Trophoblast cell (in vitro differentiated cells and primary cell): Measurements from ENCODE around the gene PPP2R2C.

Source experiments
- DNase-seq, 2 donors: peaks; one replicate each; pipeline ENCODE4 v3.0.0-alpha.2; 2016
- H2AFZ ChIP-seq: 2 replicates; pipeline ENCODE4 v1.6.1; 2013; ENCODE audit warnings: low read length, moderate library complexity, mild to moderate bottlenecking; ENCODE audit not compliant: insufficient read depth, poor library complexity
- H2AK5ac ChIP-seq: 2 replicates; pipeline ENCODE4 v1.6.1; 2013; ENCODE audit warnings: mild to moderate bottlenecking, low read length
- H2BK120ac ChIP-seq: 2 replicates; pipeline ENCODE4 v1.6.1; 2013; ENCODE audit warnings: low read length, mild to moderate bottlenecking, moderate library complexity; ENCODE audit not compliant: insufficient read depth, poor library complexity
- H2BK12ac ChIP-seq: 2 replicates; pipeline ENCODE4 v1.6.1; 2013; ENCODE audit warnings: mild to moderate bottlenecking, low read length, moderate library complexity
- H2BK5ac ChIP-seq: 2 replicates; pipeline ENCODE4 v1.6.1; 2013; ENCODE audit warnings: low read length, low read depth, moderate library complexity, mild to moderate bottlenecking; ENCODE audit not compliant: poor library complexity
- H3K14ac ChIP-seq: 2 replicates; pipeline ENCODE4 v1.6.1; 2013; ENCODE audit warnings: mild to moderate bottlenecking, low read length
- H3K18ac ChIP-seq: 2 replicates; pipeline ENCODE4 v1.6.1; 2013; ENCODE audit warnings: mild to moderate bottlenecking, low read length
- H3K23ac ChIP-seq: 2 replicates; pipeline ENCODE4 v1.6.1; 2013; ENCODE audit warnings: low read length
- H3K27ac ChIP-seq: 2 replicates; pipeline ENCODE4 v1.5.1; 2013; ENCODE audit warnings: low read depth, mild to moderate bottlenecking, inconsistent platforms, low read length, moderate library complexity
- H3K27me3 ChIP-seq: 2 replicates; pipeline ENCODE4 v1.6.1; 2013; ENCODE audit warnings: inconsistent platforms, mild to moderate bottlenecking, low read length, moderate library complexity; ENCODE audit not compliant: insufficient read depth
- H3K36me3 ChIP-seq, 2 experiments: 1 replicate in 1 of 2; 2 replicates in 1 of 2; pipeline ENCODE4 v1.6.1; 2013; ENCODE audit warnings: low read length in 2 of 2, mild to moderate bottlenecking in 2 of 2, moderate library complexity in 1 of 2; ENCODE audit not compliant: insufficient read depth in 2 of 2, control insufficient read depth in 1 of 2
- H3K4ac ChIP-seq: 2 replicates; pipeline ENCODE4 v1.6.1; 2013; ENCODE audit warnings: low read depth, mild to moderate bottlenecking, low read length, moderate library complexity
- H3K4me1 ChIP-seq, 2 experiments: 1 replicate in 1 of 2; 2 replicates in 1 of 2; pipeline ENCODE4 v1.6.1; 2013; ENCODE audit warnings: low read length in 2 of 2, mild to moderate bottlenecking in 2 of 2, moderate library complexity in 1 of 2; ENCODE audit not compliant: insufficient read depth in 2 of 2, control insufficient read depth in 1 of 2
- H3K4me2 ChIP-seq: 2 replicates; pipeline ENCODE4 v1.6.1; 2013; ENCODE audit warnings: inconsistent platforms, mild to moderate bottlenecking, low read length, moderate library complexity
- H3K4me3 ChIP-seq: 2 replicates; pipeline ENCODE4 v1.5.1; 2013; ENCODE audit warnings: mild to moderate bottlenecking, low read depth, low read length, inconsistent platforms
- H3K79me1 ChIP-seq: one replicate; pipeline ENCODE4 v1.6.1; 2013; ENCODE audit warnings: low read length
- H3K79me2 ChIP-seq: 2 replicates; pipeline ENCODE4 v1.6.1; 2013; ENCODE audit warnings: low read length, mild to moderate bottlenecking; ENCODE audit not compliant: control insufficient read depth, insufficient read depth, poor library complexity
- H3K9ac ChIP-seq: 2 replicates; pipeline ENCODE4 v1.6.1; 2013; ENCODE audit warnings: mild to moderate bottlenecking, low read length
- H3K9me3 ChIP-seq: 2 replicates; pipeline ENCODE4 v1.6.1; 2013; ENCODE audit warnings: low read depth, mild to moderate bottlenecking, control low read depth, inconsistent platforms, low read length; ENCODE audit not compliant: insufficient read depth
- H4K12ac ChIP-seq: 2 replicates; pipeline ENCODE4 v1.6.1; 2013; ENCODE audit warnings: low read depth, mild to moderate bottlenecking, low read length, moderate library complexity
- H4K8ac ChIP-seq: 2 replicates; pipeline ENCODE4 v1.6.1; 2013; ENCODE audit warnings: low read depth, mild to moderate bottlenecking, low read length, moderate library complexity
- H4K91ac ChIP-seq: one replicate; pipeline ENCODE4 v1.6.1; 2013; ENCODE audit warnings: low read depth, mild to moderate bottlenecking, low read length, moderate library complexity
- WGBS: extraction: QIAGEN DNeasy Blood & Tissue Kit; methylation state at CpG from one replicate; pipeline ENCODE4 v1.1.7; 2013; ENCODE audit warnings: missing lambda C conversion rate; ENCODE audit not compliant: insufficient read length, insufficient coverage; ENCODE audit errors: extremely low coverage; 5-methylcytosine and 5-hydroxymethylcytosine counted together

The PPP2R2C gene

GRCh38 chr4:6364146-6364545 lies 108.3 kb downstream of the PPP2R2C start:
- H3K18ac ChIP-seq: no peak overlapping the region
- H3K14ac ChIP-seq: no peak overlapping the region
- H3K9me3 ChIP-seq: peaks cover 6% of the 10 kb centered on the region
- H3K23ac ChIP-seq: no peak overlapping the region
- no peak overlapping the region for H4K91ac ChIP-seq
- H4K8ac ChIP-seq: no peak overlapping the region
- no peak overlapping the region for H4K12ac ChIP-seq
- H2AFZ ChIP-seq: no peak overlapping the region
- H3K4me1 ChIP-seq: no peaks in the 10 kb centered on the region
- no peak overlapping the region for H2BK12ac ChIP-seq
- H3K79me2 ChIP-seq: no peaks in the 10 kb centered on the region
- H3K4me3 ChIP-seq: no peak overlapping the region
- no peaks in the 10 kb centered on the region for H3K27me3 ChIP-seq
- no peak overlapping the region for H2AK5ac ChIP-seq
- no peak overlapping the region for H2BK120ac ChIP-seq
- no peak overlapping the region for H3K4ac ChIP-seq
- no peak overlapping the region for H3K9ac ChIP-seq
- no peak overlapping the region for H2BK5ac ChIP-seq
- DNase-seq: no peak
- no peak overlapping the region for H3K4me2 ChIP-seq
- no peaks in the 10 kb centered on the region for H3K79me1 ChIP-seq
- no CpG with 5 or more reads among the region's 6 CpGs for WGBS
- no peak overlapping the region for H3K27ac ChIP-seq
- no peaks in the 10 kb centered on the region for H3K36me3 ChIP-seq

- no peak overlapping the region for H4K91ac ChIP-seq
- no CpG with 5 or more reads among the region's 8 CpGs for WGBS
- H2AK5ac ChIP-seq: no peak overlapping the region
- no peak overlapping the region for H4K12ac ChIP-seq
- no peak overlapping the region for H3K4me2 ChIP-seq
- H2BK12ac ChIP-seq: no peak overlapping the region
- H3K9ac ChIP-seq: no peak overlapping the region
- no peaks in the 10 kb centered on the region for H3K36me3 ChIP-seq
- H3K14ac ChIP-seq: no peak overlapping the region
- H3K4me1 ChIP-seq: no peaks in the 10 kb centered on the region
- H3K4me3 ChIP-seq: no peak overlapping the region
- no peak overlapping the region for H3K27ac ChIP-seq
- H3K79me2 ChIP-seq: no peaks in the 10 kb centered on the region
- H4K8ac ChIP-seq: no peak overlapping the region
- peak; percentile 48 to 77 for DNase-seq
- H3K23ac ChIP-seq: no peak overlapping the region
- no peak overlapping the region for H3K4ac ChIP-seq
- H3K27me3 ChIP-seq: no peaks in the 10 kb centered on the region
- H3K79me1 ChIP-seq: no peaks in the 10 kb centered on the region
- H3K9me3 ChIP-seq: peaks cover 6% of the 10 kb centered on the region
- no peak overlapping the region for H2BK120ac ChIP-seq
- no peak overlapping the region for H2AFZ ChIP-seq
- no peak overlapping the region for H2BK5ac ChIP-seq
- H3K18ac ChIP-seq: no peak overlapping the region
These were observed 109.5 kb downstream of the PPP2R2C start for GRCh38 chr4:6362896-6363295.

- Histone ChIP-seq H3K4ac (no peak overlapping the region), H3K4me2 (no peak overlapping the region), H3K23ac (no peak overlapping the region), H2AK5ac (no peak overlapping the region), H3K79me2 (no peaks in the 10 kb centered on the region), H4K91ac (no peak overlapping the region), H4K8ac (no peak overlapping the region), H2BK5ac (no peak overlapping the region), H3K18ac (no peak overlapping the region), H3K36me3 (no peaks in the 10 kb centered on the region), H2AFZ (no peak overlapping the region), H3K4me1 (no peaks in the 10 kb centered on the region), H4K12ac (no peak overlapping the region), H3K79me1 (no peaks in the 10 kb centered on the region), H3K9me3 (peaks cover 6% of the 10 kb centered on the region), H3K14ac (no peak overlapping the region), H3K27me3 (no peaks in the 10 kb centered on the region), H2BK120ac (no peak overlapping the region), H2BK12ac (no peak overlapping the region), H3K27ac (no peak overlapping the region), H3K9ac (no peak overlapping the region), H3K4me3 (no peak overlapping the region)
- DNase-seq: no peak
- WGBS: no CpG with 5 or more reads among the region's 7 CpGs
These were observed 110.0 kb downstream of the PPP2R2C start for GRCh38 chr4:6362243-6362885.

DNA sequence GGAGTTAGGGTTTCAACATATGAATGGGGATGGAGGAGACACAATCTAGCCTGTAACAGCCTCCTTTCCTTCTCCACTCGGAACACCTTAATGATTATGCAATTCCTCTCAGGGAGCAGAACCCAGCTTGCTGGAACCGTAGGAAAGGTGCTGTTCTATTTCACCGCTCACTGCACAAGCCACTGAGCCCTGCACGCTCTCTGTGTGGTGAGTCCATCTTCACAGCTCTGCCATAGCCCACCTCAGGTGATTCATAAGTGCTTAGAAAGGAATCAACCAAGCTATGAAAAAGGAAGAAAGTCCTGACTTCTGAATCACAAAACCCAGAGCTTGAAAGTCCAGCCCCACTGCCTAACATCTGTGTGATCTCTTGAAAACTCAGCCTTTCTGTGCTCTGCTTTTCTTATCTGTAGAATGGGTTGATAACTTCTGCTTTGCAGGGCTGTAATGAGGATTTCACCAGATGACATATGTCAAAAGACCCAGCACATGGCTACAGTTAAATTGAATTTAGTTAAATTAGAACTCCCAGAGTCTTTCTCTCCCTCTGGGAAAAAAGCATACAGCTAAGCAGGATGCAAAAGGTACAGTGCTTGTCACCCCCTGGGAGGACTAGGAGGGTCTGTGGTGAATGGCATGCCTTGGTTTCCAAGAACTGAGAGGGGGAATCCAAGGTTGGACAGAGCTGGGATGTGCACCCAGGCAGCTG lies 111.2 kb downstream of the PPP2R2C start:
- WGBS: no CpG with 5 or more reads among the region's 4 CpGs
- Histone ChIP-seq H3K4me3 (no peak overlapping the region), H3K79me2 (no peaks in the 10 kb centered on the region), H3K27me3 (no peaks in the 10 kb centered on the region), H3K4me1 (no peaks in the 10 kb centered on the region), H2AFZ (no peak overlapping the region), H3K18ac (no peak overlapping the region), H4K8ac (no peak overlapping the region), H3K36me3 (no peaks in the 10 kb centered on the region), H3K9me3 (peaks cover 6% of the 10 kb centered on the region), H3K23ac (no peak overlapping the region), H2BK120ac (no peak overlapping the region), H2BK12ac (no peak overlapping the region), H4K91ac (no peak overlapping the region), H3K27ac (no peak overlapping the region), H3K4me2 (no peak overlapping the region), H2BK5ac (no peak overlapping the region), H3K9ac (no peak overlapping the region), H2AK5ac (no peak overlapping the region), H3K4ac (no peak overlapping the region), H4K12ac (no peak overlapping the region), H3K14ac (no peak overlapping the region), H3K79me1 (no peaks in the 10 kb centered on the region)
- no peak for DNase-seq
